Sigmoid colon (tissue), 4 donors: ENCODE data around the gene LHFPL6.

Source experiments
- EP300 ChIP-seq, 4 donors: sonication (generic); formaldehyde crosslinking; IDR thresholded peaks; one replicate each; pipeline ENCODE4 v1.6.1; 2017; ENCODE audit warnings: antibody characterized with exemption in 4 of 4
- POLR2A ChIP-seq, 2 donors: fragments of 450-650 bp; IDR thresholded peaks; one replicate each; pipeline ENCODE4 v1.6.1; 2016; ENCODE audit warnings: antibody characterized with exemption in 2 of 2, mild to moderate bottlenecking in 2 of 2, moderate library complexity in 2 of 2
- POLR2AphosphoS5 ChIP-seq, 4 donors: sonication (generic); formaldehyde crosslinking; IDR thresholded peaks; one replicate each; pipeline ENCODE4 v1.6.1; 2017; ENCODE audit warnings: antibody characterized with exemption in 4 of 4
- TF ChIP-seq, protein P1 (sequence below), 4 experiments: fragments of 450-650 bp in 3 of 4; fragments of 200-600 bp in 1 of 4; IDR thresholded peaks; one replicate each; pipeline ENCODE4 v1.5.1; 2016 to 2019; ENCODE audit warnings: antibody characterized with exemption in 4 of 4, mild to moderate bottlenecking in 3 of 4, moderate library complexity in 2 of 4

DNA sequence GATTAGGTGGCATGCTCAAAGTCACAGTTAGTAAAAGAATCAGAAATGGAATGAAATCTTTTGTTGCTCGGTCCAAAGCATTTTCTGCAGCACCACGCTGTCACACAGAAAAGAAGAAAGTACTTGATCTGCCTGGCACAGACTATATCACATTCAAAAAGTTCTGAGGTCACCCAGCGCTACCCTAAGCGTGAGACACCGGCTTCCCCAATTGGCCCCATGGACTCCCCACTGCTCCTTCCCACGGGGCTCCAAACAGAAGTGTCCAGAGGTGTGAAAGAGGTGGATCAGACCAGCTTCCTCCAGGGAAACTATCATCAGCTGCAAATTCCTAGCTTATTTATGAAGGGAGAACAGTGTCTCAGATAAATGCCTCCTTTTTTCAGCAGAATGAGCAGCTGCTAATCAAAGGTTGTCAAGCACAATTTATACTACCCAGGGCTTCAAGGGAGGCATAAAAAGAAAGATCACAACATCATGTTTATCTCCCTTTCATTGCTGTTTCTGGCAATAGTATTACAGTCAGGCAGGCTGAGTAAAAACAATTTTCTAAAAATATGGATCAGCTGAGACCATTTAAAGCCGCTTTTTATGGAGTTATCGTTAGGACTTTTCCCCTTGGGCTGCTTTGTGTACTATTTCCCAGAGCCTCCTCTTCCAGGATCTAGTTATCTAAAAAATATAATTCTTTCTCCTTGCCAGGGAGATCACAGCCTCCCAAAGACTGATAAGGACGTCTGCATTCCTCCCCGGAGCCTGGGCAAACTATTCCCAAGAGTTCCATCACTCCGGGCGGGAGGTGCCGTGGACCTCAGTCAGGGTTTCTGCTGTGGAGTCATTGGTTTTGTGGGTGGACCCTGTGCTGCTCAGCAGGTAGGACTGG lies 208.0 kb downstream of the LHFPL6 start:
- TF ChIP-seq POLR2AphosphoS5 (IDR thresholded peaks at IDR 0.05) (no peak), POLR2A (IDR thresholded peaks at IDR 0.05) (no peak), EP300 (IDR thresholded peaks at IDR 0.05) (no peak)
- TF ChIP-seq, protein P1, sequence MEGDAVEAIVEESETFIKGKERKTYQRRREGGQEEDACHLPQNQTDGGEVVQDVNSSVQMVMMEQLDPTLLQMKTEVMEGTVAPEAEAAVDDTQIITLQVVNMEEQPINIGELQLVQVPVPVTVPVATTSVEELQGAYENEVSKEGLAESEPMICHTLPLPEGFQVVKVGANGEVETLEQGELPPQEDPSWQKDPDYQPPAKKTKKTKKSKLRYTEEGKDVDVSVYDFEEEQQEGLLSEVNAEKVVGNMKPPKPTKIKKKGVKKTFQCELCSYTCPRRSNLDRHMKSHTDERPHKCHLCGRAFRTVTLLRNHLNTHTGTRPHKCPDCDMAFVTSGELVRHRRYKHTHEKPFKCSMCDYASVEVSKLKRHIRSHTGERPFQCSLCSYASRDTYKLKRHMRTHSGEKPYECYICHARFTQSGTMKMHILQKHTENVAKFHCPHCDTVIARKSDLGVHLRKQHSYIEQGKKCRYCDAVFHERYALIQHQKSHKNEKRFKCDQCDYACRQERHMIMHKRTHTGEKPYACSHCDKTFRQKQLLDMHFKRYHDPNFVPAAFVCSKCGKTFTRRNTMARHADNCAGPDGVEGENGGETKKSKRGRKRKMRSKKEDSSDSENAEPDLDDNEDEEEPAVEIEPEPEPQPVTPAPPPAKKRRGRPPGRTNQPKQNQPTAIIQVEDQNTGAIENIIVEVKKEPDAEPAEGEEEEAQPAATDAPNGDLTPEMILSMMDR (IDR thresholded peaks at IDR 0.05): no peak
